22Rv1 (cell line): ENCODE data around the gene ARPP19.

Experiments
- ZFX ChIP-seq: fragments of 450-650 bp; IDR thresholded peaks from 2 replicates; pipeline ENCODE4 v1.6.1; 2017; ENCODE audit warnings: antibody characterized with exemption, borderline replicate concordance
- TF ChIP-seq, protein P1 (sequence below): fragments of 450-650 bp; IDR thresholded peaks from 2 replicates; pipeline ENCODE4 v1.5.1; 2017; ENCODE audit warnings: mild to moderate bottlenecking

- TF ChIP-seq, protein P1, sequence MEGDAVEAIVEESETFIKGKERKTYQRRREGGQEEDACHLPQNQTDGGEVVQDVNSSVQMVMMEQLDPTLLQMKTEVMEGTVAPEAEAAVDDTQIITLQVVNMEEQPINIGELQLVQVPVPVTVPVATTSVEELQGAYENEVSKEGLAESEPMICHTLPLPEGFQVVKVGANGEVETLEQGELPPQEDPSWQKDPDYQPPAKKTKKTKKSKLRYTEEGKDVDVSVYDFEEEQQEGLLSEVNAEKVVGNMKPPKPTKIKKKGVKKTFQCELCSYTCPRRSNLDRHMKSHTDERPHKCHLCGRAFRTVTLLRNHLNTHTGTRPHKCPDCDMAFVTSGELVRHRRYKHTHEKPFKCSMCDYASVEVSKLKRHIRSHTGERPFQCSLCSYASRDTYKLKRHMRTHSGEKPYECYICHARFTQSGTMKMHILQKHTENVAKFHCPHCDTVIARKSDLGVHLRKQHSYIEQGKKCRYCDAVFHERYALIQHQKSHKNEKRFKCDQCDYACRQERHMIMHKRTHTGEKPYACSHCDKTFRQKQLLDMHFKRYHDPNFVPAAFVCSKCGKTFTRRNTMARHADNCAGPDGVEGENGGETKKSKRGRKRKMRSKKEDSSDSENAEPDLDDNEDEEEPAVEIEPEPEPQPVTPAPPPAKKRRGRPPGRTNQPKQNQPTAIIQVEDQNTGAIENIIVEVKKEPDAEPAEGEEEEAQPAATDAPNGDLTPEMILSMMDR = no peak
- no peak for TF ChIP-seq ZFX
Measured at GRCh38 chr15:52551762-52552161, 17.1 kb downstream of the ARPP19 start.
